GM18498 (cell line): Measurements from ENCODE around the gene ISCU.
"Not testable (repeated sequence)": the region's sequence is repeated elsewhere in the genome, so short reads cannot be mapped to it uniquely, and the experiment has no call there.

Experiments
- ATAC-seq: cut with Tn5 transposase; IDR thresholded peaks from one replicate; pipeline ENCODE4 v1.9.1; 2021; ENCODE audit warnings: mild to moderate bottlenecking, moderate library complexity; ENCODE audit not compliant: unreplicated experiment

ISCU gene

GRCh38 chr12:108542320-108542719, 20.1 kb upstream of the ISCU start:
- ATAC-seq: no peak

GRCh38 chr12:108543652-108544051, 18.7 kb upstream of the ISCU start:
- no peak for ATAC-seq

- no peak for ATAC-seq
These were observed 14.7 kb upstream of the ISCU start for GRCh38 chr12:108547686-108548085.

GRCh38 chr12:108548954-108549521, 13.4 kb upstream of the ISCU start:
- ATAC-seq: no peak

- ATAC-seq: no peak
These were observed 10.9 kb upstream of the ISCU start for GRCh38 chr12:108551535-108551934.

- no peak for ATAC-seq
These were observed 8.6 kb upstream of the ISCU start for GRCh38 chr12:108553799-108554198.

- not testable (repeated sequence) for ATAC-seq
These were observed 7.0 kb upstream of the ISCU start for GRCh38 chr12:108555383-108555782.

GRCh38 chr12:108559007-108559655, 3.3 kb upstream of the ISCU start:
- ATAC-seq: no peak

- no peak for ATAC-seq
These were observed 2.6 kb upstream of the ISCU start for GRCh38 chr12:108559748-108560147.

- no peak for ATAC-seq
These were observed 2.1 kb upstream of the ISCU start for GRCh38 chr12:108560321-108560721.

GRCh38 chr12:108560752-108561719, 1.4 kb upstream of the ISCU start, which contains the start of gene SART3:
Gene SART3 (minus strand): TSS chr12:108561173. CDS start chr12:108561154, 19 bp downstream.
- peak; percentile 40 for ATAC-seq

- ATAC-seq: no peak
These were observed 496 bp upstream of the ISCU start for GRCh38 chr12:108561852-108562347.

GRCh38 chr12:108563136-108563803, 874 bp downstream of the ISCU start:
- ATAC-seq: peak; percentile 37

- no peak for ATAC-seq
These were observed 1.4 kb downstream of the ISCU start for GRCh38 chr12:108563804-108564151.

- no peak for ATAC-seq
These were observed 2.3 kb downstream of the ISCU start for GRCh38 chr12:108564724-108565123.

- ATAC-seq: no peak
These were observed 2.8 kb downstream of the ISCU start for GRCh38 chr12:108565146-108565545.

GRCh38 chr12:108565976-108566375, 3.6 kb downstream of the ISCU start:
- no peak for ATAC-seq

GRCh38 chr12:108566452-108566851, 4.1 kb downstream of the ISCU start:
- no peak for ATAC-seq

- no peak for ATAC-seq
These were observed 5.3 kb downstream of the ISCU start for GRCh38 chr12:108567406-108568337.
